IPS-20b (cell line): ENCODE measurements around the gene MRPL34.

Source experiments
- H3K27ac ChIP-seq: one replicate; pipeline ENCODE4 v1.5.1; 2013; ENCODE audit warnings: low read length
- H3K27me3 ChIP-seq: 2 replicates; pipeline ENCODE4 v1.6.1; 2013; ENCODE audit warnings: mild to moderate bottlenecking, low read length, inconsistent platforms; ENCODE audit not compliant: insufficient read depth
- H3K36me3 ChIP-seq: 2 replicates; pipeline ENCODE4 v1.6.1; 2013; ENCODE audit warnings: low read depth, mild to moderate bottlenecking, inconsistent platforms, low read length, moderate library complexity; ENCODE audit not compliant: insufficient read depth
- H3K4me1 ChIP-seq: 2 replicates; pipeline ENCODE4 v1.6.1; 2013; ENCODE audit warnings: mild to moderate bottlenecking, control low read depth, inconsistent platforms, low read length, moderate library complexity; ENCODE audit not compliant: insufficient read depth
- H3K4me3 ChIP-seq: 2 replicates; pipeline ENCODE4 v1.5.1; 2013; ENCODE audit warnings: mild to moderate bottlenecking, low read length, inconsistent platforms
- H3K9ac ChIP-seq: 2 replicates; pipeline ENCODE4 v1.6.1; 2013; ENCODE audit warnings: low read depth, mild to moderate bottlenecking, inconsistent platforms, low read length, moderate library complexity
- H3K9me3 ChIP-seq: 2 replicates; pipeline ENCODE4 v1.6.1; 2013; ENCODE audit warnings: mild to moderate bottlenecking, low read depth, low read length, inconsistent platforms; ENCODE audit not compliant: insufficient read depth

MRPL34 gene

GRCh38 chr19:17332360-17332676 is 26.6 kb downstream of the MRPL34 start:
- Histone ChIP-seq H3K27me3 (peaks cover 5% of the 10 kb centered on the region; the same call in 1 of the 2 replicates), H3K9ac (no peak overlapping the region), H3K9me3 (no peaks in the 10 kb centered on the region), H3K4me3 (no peak overlapping the region), H3K4me1 (0 out of 2 replicates have a peak, but pooled peaks cover 2% of the 10 kb centered on the region), H3K36me3 (no peaks in the 10 kb centered on the region), H3K27ac (no peak overlapping the region)

GRCh38 chr19:17332677-17333581 is 27.3 kb downstream of the MRPL34 start:
- Histone ChIP-seq H3K27ac (no peak overlapping the region), H3K4me3 (no peak overlapping the region), H3K36me3 (no peaks in the 10 kb centered on the region), H3K9me3 (no peaks in the 10 kb centered on the region), H3K27me3 (peaks cover 5% of the 10 kb centered on the region; the same call in 1 of the 2 replicates), H3K4me1 (0 out of 2 replicates have a peak, but pooled peaks cover 2% of the 10 kb centered on the region), H3K9ac (no peak overlapping the region)

GRCh38 chr19:17333611-17334413 is 28.1 kb downstream of the MRPL34 start:
- H3K9ac ChIP-seq: peak overlapping the region; percentile 88; the same call in 1 of the 2 replicates
- no peaks in the 10 kb centered on the region for H3K9me3 ChIP-seq
- H3K27me3 ChIP-seq: peaks cover 5% of the 10 kb centered on the region; the same call in 1 of the 2 replicates
- H3K4me1 ChIP-seq: peaks cover 2% of the 10 kb centered on the region; the same call in 1 of the 2 replicates
- peak overlapping the region; percentile 78 for H3K4me3 ChIP-seq
- H3K36me3 ChIP-seq: no peaks in the 10 kb centered on the region
- no peak overlapping the region for H3K27ac ChIP-seq

- peak within 1 kb of the TSS; percentile 78 for H3K4me3 ChIP-seq
- H3K4me1 ChIP-seq: peaks cover 2% of the 10 kb centered on the region; the same call in 1 of the 2 replicates
- H3K27ac ChIP-seq: no peak within 1 kb of the TSS
Observed at GRCh38 chr19:17334414-17335409, 29.0 kb downstream of the MRPL34 start, which contains the start of gene ANO8. Gene ANO8, minus strand, starts transcription at chr19:17334855. Its CDS starts 185 bp downstream, at chr19:17334670.

GRCh38 chr19:17335575-17335974 is 29.9 kb downstream of the MRPL34 start:
- Histone ChIP-seq H3K36me3 (no peaks in the 10 kb centered on the region), H3K4me3 (peak overlapping the region; percentile 78; the same call in 1 of the 2 replicates), H3K4me1 (peaks cover 2% of the 10 kb centered on the region; the same call in 1 of the 2 replicates), H3K9ac (no peak overlapping the region), H3K27me3 (no peaks in the 10 kb centered on the region), H3K27ac (no peak overlapping the region), H3K9me3 (no peaks in the 10 kb centered on the region)

More at GRCh38 chr19:17334414-17335409, 29.0 kb downstream of the MRPL34 start, which contains the start of gene ANO8:
- Histone ChIP-seq H3K36me3 (no peaks in the 10 kb centered on the region), H3K9ac (peak within 1 kb of the TSS; percentile 88; the same call in 1 of the 2 replicates), H3K27me3 (no peaks in the 10 kb centered on the region; the same call in 1 of the 2 replicates), H3K9me3 (no peaks in the 10 kb centered on the region)

GRCh38 chr19:17336872-17337674 is 31.4 kb downstream of the MRPL34 start, which contains the start of gene GTPBP3:
Gene GTPBP3, plus strand, starts transcription at chr19:17337553. Its CDS starts 59 bp downstream, at chr19:17337612.
- Histone ChIP-seq H3K27ac (peak within 1 kb of the TSS; percentile 84), H3K36me3 (peaks cover 10% of the 10 kb centered on the region; the same call in 1 of the 2 replicates), H3K9me3 (no peaks in the 10 kb centered on the region), H3K9ac (peak within 1 kb of the TSS; percentile 94), H3K27me3 (no peaks in the 10 kb centered on the region), H3K4me1 (peaks cover 5% of the 10 kb centered on the region; the same call in 1 of the 2 replicates), H3K4me3 (peak within 1 kb of the TSS; percentile 94)

- Histone ChIP-seq H3K36me3 (peaks cover 16% of the 10 kb centered on the region; the same call in 1 of the 2 replicates), H3K9ac (peak overlapping the region; percentile 85; the same call in 1 of the 2 replicates), H3K27ac (no peak overlapping the region), H3K4me3 (peak overlapping the region; percentile 94), H3K27me3 (no peaks in the 10 kb centered on the region), H3K9me3 (no peaks in the 10 kb centered on the region), H3K4me1 (peaks cover 5% of the 10 kb centered on the region; the same call in 1 of the 2 replicates)
Observed at GRCh38 chr19:17337675-17338432, 32.2 kb downstream of the MRPL34 start.

- Histone ChIP-seq H3K4me1 (peaks cover 5% of the 10 kb centered on the region; the same call in 1 of the 2 replicates), H3K36me3 (peaks cover 16% of the 10 kb centered on the region; the same call in 1 of the 2 replicates), H3K9ac (peak overlapping the region; percentile 85; the same call in 1 of the 2 replicates), H3K27me3 (no peaks in the 10 kb centered on the region), H3K27ac (no peak overlapping the region), H3K4me3 (peak overlapping the region; percentile 94), H3K9me3 (no peaks in the 10 kb centered on the region)
Observed at GRCh38 chr19:17338433-17339078, 32.9 kb downstream of the MRPL34 start.

- H3K4me1 ChIP-seq: peaks cover 3% of the 10 kb centered on the region; the same call in 1 of the 2 replicates
- H3K36me3 ChIP-seq: peaks cover 16% of the 10 kb centered on the region; the same call in 1 of the 2 replicates
- H3K27me3 ChIP-seq: no peaks in the 10 kb centered on the region
- 0 out of 2 replicates have a peak overlapping the region, but pooled peaks have one; percentile 94 for H3K4me3 ChIP-seq
- no peak overlapping the region for H3K9ac ChIP-seq
- no peak overlapping the region for H3K27ac ChIP-seq
- no peaks in the 10 kb centered on the region for H3K9me3 ChIP-seq
Observed at GRCh38 chr19:17339088-17339741, 33.5 kb downstream of the MRPL34 start.
